GM13977 (cell line): ENCODE data around the gene ELOVL5.

Experiments
- DNase-seq: peaks from one replicate; pipeline ENCODE4 v3.0.0; 2012; ENCODE audit warnings: low spot score
- CTCF ChIP-seq: IDR thresholded peaks from 2 replicates; pipeline ENCODE4 v1.5.1; 2012; ENCODE audit warnings: mild to moderate bottlenecking, control low read depth; ENCODE audit not compliant: insufficient read depth; ENCODE audit errors: extremely low read depth, missing control alignments
- in situ Hi-C: fragments of 300-500 bp; cut with MboI; formaldehyde crosslinking; loops from one replicate; pipeline ENCODE4 v1.12.0; 2022; ENCODE audit warnings: low sequenced_read_pairs, low pct_unique_long_range_greater_than_20kb, mixed read lengths, inconsistent platforms; ENCODE audit not compliant: unreplicated experiment

The ELOVL5 gene

DNA sequence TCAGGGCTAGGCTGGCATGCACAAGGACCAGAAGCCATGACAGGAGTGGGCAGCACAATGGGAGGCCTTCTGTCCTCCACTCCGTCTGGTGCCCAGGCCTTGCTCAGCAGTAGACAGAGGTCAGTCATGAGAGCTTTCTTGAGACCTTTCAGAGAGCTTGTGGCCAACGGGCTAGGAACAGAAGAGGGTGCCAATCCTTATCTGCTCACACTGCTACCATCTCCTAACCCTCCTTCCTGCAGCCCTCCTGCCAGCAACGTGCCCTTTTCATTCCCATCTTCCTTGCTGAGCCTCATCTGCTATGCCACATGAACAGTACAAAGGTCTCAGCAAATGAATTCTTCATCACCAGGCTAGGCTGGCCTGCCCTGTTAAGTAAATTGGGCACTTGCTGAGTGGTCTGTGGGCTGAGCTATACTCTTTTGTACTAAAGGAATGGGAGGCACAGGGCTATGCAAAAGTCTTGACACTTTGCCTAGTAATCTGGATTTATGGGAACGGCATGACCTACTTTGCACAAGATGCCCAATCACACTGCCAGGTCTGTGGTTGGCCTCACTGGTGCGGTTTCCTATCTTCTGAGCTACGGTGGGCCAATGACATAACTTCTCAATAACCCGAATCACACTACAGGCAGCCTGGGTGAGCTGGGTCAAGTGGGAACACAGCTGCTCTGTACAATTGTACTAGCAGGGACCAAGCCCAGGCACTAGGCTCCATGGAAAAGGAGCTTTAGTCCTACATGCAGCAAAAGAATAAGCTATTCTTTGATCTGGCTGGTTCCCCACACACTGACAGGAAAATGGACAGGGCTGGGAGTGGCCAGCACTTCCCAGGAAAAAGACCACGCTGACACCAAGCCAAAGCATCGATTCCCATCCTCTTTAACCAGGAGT, 47.8 kb downstream of the ELOVL5 start:
- no peak for DNase-seq

GRCh38 chr6:53299331-53300005, 49.3 kb downstream of the ELOVL5 start:
- DNase-seq = no peak
- no peak for TF ChIP-seq CTCF
- in situ Hi-C loops = no loop called here

More for the DNA sequence above, 47.8 kb downstream of the ELOVL5 start:
- in situ Hi-C loops = no loop called here
- no peak for TF ChIP-seq CTCF

DNA sequence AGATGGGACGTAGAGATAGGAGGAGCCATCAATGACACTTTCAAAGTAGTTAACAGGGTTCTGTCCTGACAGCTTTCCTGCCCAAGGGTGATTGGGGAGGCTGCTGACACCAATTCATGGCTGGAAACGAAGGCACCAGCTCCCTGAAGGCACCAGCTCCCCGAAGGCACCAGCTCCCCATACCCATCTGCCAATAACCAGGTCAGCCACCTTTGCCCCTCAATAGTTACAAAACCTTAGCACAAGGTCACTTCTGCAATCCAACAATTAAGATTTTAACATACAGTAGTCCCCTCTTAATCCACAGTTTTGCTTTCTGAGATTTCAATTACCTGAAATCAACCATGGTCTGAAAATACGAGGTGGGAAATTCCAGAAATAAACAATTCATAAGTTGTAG, 51.7 kb downstream of the ELOVL5 start:
- DNase-seq = no peak
- TF ChIP-seq CTCF = no peak
- in situ Hi-C loops = no loop called here

DNA sequence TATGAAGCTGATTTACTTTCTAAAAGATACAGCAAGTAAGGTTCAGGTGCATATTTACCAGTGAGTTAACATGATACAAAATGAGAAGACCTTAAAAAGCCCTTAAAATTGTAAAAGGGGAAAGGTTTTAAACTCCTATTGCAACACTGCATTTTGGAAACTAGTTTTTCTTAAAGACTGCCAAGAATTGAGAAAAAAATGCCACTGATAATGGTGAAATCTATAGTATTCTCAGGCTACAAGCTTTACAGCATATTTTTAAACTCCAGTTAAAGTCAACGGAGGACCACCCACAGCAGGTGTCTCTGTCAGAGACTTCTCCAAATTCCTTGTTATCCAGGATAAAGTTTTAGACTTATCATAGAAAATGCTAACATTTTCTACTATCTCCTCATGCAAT, 53.6 kb downstream of the ELOVL5 start:
- in situ Hi-C loops = no loop called here
- TF ChIP-seq CTCF = no peak
- no peak for DNase-seq

DNA sequence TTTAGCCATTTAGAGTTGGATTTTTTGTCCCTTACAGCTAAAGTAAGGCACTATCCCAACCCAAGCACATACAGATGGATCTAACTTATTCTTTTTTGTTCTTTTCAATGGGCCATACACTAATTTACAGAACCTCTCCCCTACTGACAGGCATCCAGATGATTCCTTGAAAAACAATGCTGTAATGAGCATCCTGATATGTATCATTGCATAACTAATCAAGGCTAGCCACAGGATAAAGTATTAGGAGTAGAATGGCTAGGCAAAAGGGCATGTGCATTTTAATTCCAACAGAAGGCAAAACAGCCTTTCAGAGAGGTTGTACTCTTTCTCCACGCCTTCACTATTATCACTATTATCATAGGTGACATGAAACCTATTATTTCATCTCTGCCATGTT, 54.1 kb downstream of the ELOVL5 start:
- in situ Hi-C loops = no loop called here
- no peak for TF ChIP-seq CTCF

DNA sequence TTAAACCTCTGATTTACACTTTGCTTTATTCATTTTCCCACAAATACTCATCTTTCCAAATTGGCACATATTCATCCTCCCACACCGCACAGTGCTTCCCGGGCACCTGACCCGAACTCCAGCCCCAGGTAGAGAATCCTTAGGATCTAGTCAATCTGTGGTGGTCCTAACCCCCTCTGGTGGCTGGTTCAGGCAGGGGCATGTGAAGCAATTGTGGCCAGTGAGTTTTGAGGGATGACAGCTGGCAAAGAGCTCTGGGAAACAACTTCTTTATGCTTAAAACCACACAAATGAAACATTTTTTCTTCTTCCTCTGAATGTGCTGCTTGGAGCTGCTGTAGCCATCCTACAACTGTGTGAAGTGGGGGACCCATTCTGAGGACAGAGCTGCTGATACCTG, 54.7 kb downstream of the ELOVL5 start:
- DNase-seq = no peak
- in situ Hi-C loops = no loop called here
- TF ChIP-seq CTCF = peak; percentile 56

More for the DNA sequence above, 54.1 kb downstream of the ELOVL5 start:
- DNase-seq = no peak
